Gastrocnemius medialis (tissue), 4 donors: ENCODE results near the gene GJB6. TPM values are rescaled to one million over a fixed set of nuclear protein-coding genes. Genes with fewer than 3 reads are reported as not detected.

Source experiments
- ATAC-seq, 2 donors: fragments of 150-250 bp; one replicate each; pipeline ENCODE4 v1.9.1; 2016
- DNase-seq, 2 donors: peaks; one replicate each; pipeline ENCODE4 v3.0.0-alpha.2; 2019
- H3K27ac ChIP-seq, 4 donors: fragments of 200-600 bp; sonication (generic); 1 replicate in 1 of 4; 2 replicates in 3 of 4; pipeline ENCODE4 v1.5.1; 2016 to 2018; ENCODE audit warnings: mild to moderate bottlenecking in 2 of 4, moderate library complexity in 1 of 4
- H3K27me3 ChIP-seq, 3 donors: fragments of 200-600 bp; sonication (generic) in 2 of 3; 1 replicate in 1 of 3; 2 replicates in 2 of 3; pipeline versions ENCODE4 v1.5.1 to v1.6.0; 2016 to 2019; ENCODE audit warnings: mild to moderate bottlenecking in 1 of 3, moderate library complexity in 1 of 3
- H3K36me3 ChIP-seq, 2 donors: fragments of 200-600 bp; sonication (generic) in 1 of 2; one replicate each; pipeline ENCODE4 v1.5.1; 2017 to 2018
- H3K4me1 ChIP-seq, 2 donors: fragments of 200-600 bp; sonication (generic) in 1 of 2; one replicate each; pipeline ENCODE4 v1.5.1; 2016 to 2017; ENCODE audit warnings: mild to moderate bottlenecking in 2 of 2
- H3K4me3 ChIP-seq, 4 donors: fragments of 200-600 bp; sonication (generic) in 3 of 4; 1 replicate in 1 of 4; 2 replicates in 3 of 4; pipeline ENCODE4 v1.5.1; 2016 to 2019; ENCODE audit warnings: mild to moderate bottlenecking in 2 of 4
- H3K9me3 ChIP-seq, 3 donors: fragments of 200-600 bp; sonication (generic) in 2 of 3; 1 replicate in 1 of 3; 2 replicates in 2 of 3; pipeline ENCODE4 v1.5.1; 2016 to 2019
- POLR2A ChIP-seq, 2 donors: fragments of 450-650 bp; IDR thresholded peaks; one replicate each; pipeline ENCODE4 v1.6.1; 2017; ENCODE audit warnings: antibody characterized with exemption in 2 of 2, mild to moderate bottlenecking in 2 of 2, moderate library complexity in 2 of 2
- in situ Hi-C, 4 donors: fragments of 200-750 bp; cut with MboI; loops; one replicate each; pipeline versions ENCODE4 v1.15.0 to v1.8.0; 2017; ENCODE audit warnings: low sequenced_read_pairs in 4 of 4
- intact Hi-C: fragments of 100-400 bp; cut with DNase I; formaldehyde crosslinking; loops from one replicate; pipeline ENCODE4 v1.15.1; 2023; ENCODE audit warnings: low total_unique reads
- total RNA-seq, 4 donors: library from RNA; depleted of rRNA; stranded (reverse); fragments of >200 nt; gene quantifications; one replicate each; pipeline versions ENCODE4 v1.1.0 to v1.2.3, GENCODE V29; 2016
- TF ChIP-seq, protein P1 (sequence below), 5 experiments: fragments of 450-650 bp in 3 of 5; fragments of 200-600 bp in 2 of 5; sonication (generic) in 2 of 5; IDR thresholded peaks in 4 of 5; conservative IDR thresholded peaks in 1 of 5; 1 replicate in 4 of 5; 2 replicates in 1 of 5; pipeline ENCODE4 v1.5.1; 2016 to 2019; ENCODE audit warnings: antibody characterized with exemption in 5 of 5, mild to moderate bottlenecking in 3 of 5, moderate library complexity in 3 of 5

Gene GJB6
- total RNA-seq, 4 donors from 2014 or later, result not detected

DNA sequence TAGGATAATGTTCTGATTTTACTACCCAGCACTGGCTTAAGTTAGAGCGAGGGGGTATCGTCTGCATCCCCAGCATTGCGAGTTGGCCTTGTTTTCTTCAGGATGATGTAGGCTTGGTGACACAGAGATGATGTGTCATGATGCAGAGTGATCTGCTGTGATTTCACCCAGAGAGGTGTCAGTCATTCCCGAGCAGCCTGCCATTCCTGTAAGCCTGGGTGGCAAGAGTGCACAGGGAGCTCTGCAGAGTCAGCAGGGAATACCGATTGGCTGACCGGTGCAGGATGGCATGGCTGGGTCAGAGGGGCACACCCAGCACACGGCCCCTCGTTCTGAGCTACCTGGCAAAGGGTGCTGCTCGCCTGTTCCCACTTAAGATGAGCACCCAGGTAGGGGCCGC lies 15.8 kb upstream of the GJB6 start:
- H3K27ac ChIP-seq, result no peak overlapping the region
- peaks cover 0 to 2% (median 0%) of the 10 kb centered on the region in 3 donors for H3K27me3 ChIP-seq
- H3K4me3 ChIP-seq, result no peak overlapping the region
- DNase-seq (no peak), ATAC-seq (no peak)
- in situ Hi-C loops (no loop called here), intact Hi-C loops (no loop called here)
- H3K4me1 ChIP-seq, result no peaks in the 10 kb centered on the region
- no peak for TF ChIP-seq POLR2A (IDR thresholded peaks at IDR 0.05)
- TF ChIP-seq, protein P1, sequence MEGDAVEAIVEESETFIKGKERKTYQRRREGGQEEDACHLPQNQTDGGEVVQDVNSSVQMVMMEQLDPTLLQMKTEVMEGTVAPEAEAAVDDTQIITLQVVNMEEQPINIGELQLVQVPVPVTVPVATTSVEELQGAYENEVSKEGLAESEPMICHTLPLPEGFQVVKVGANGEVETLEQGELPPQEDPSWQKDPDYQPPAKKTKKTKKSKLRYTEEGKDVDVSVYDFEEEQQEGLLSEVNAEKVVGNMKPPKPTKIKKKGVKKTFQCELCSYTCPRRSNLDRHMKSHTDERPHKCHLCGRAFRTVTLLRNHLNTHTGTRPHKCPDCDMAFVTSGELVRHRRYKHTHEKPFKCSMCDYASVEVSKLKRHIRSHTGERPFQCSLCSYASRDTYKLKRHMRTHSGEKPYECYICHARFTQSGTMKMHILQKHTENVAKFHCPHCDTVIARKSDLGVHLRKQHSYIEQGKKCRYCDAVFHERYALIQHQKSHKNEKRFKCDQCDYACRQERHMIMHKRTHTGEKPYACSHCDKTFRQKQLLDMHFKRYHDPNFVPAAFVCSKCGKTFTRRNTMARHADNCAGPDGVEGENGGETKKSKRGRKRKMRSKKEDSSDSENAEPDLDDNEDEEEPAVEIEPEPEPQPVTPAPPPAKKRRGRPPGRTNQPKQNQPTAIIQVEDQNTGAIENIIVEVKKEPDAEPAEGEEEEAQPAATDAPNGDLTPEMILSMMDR (IDR thresholded peaks at IDR 0.05 in 4 of 5, conservative IDR thresholded peaks at IDR 0.05 in 1 of 5), result no peak
- no peaks in the 10 kb centered on the region for H3K36me3 ChIP-seq
- no peaks in the 10 kb centered on the region for H3K9me3 ChIP-seq

DNA sequence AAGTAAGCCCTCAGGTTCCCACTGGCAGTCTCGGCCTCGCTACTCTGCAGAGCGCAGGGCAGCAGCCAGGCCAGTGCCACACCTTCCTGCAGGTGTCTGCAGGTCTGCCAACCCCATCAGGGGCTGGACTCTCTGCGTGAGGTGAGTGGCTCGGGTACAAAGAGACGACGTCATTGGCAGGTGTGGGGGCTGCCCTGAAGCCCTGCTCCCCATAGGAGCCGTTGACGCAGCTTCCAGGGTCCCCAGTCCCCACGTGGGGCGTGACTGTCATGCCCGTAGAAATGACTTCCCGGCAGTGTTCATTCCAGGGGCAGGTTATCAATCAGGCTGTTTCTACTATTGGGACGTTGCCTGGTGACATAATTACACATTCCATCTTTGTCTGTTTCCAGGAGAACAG lies 15.3 kb upstream of the GJB6 start:
- in situ Hi-C loops (no loop called here), intact Hi-C loops (no loop called here)

DNA sequence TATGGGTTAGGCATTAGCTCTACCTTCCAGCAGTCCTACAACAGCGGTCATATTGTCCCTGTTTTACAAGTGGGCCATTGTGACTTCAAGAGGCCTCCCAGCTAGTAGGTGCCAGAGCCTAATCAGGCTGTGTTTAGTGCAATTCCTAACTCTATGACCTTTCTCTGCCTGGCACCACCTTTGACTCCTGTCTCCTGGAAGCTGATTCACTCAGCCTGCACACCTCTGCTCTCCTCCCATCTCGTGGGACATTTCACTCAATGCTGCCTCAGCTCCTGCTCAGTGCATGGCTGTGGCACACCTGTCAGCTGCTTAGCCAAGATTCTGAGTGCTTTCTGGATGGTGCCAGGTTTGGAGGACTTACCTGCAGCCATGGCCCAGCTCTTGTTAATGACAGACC lies 9.5 kb upstream of the GJB6 start:
- in situ Hi-C loops, result no loop called here
- Histone ChIP-seq H3K27ac (no peak overlapping the region), H3K4me3 (no peak overlapping the region), H3K27me3 (no peaks in the 10 kb centered on the region), H3K9me3 (no peaks in the 10 kb centered on the region), H3K4me1 (no peaks in the 10 kb centered on the region), H3K36me3 (no peaks in the 10 kb centered on the region)
- intact Hi-C loops, result no loop called here
- DNase-seq, result no peak
- no peak for TF ChIP-seq POLR2A (IDR thresholded peaks at IDR 0.05)
- TF ChIP-seq, protein P1 (IDR thresholded peaks at IDR 0.05 in 4 of 5, conservative IDR thresholded peaks at IDR 0.05 in 1 of 5), result no peak
- no peak for ATAC-seq

More for the DNA sequence above, 15.3 kb upstream of the GJB6 start:
- DNase-seq (no peak), ATAC-seq (no peak)
- Histone ChIP-seq H3K9me3 (no peaks in the 10 kb centered on the region), H3K27ac (no peak overlapping the region), H3K4me1 (no peaks in the 10 kb centered on the region), H3K27me3 (peaks cover 0 to 2% (median 0%) of the 10 kb centered on the region in 3 donors), H3K36me3 (no peaks in the 10 kb centered on the region), H3K4me3 (no peak overlapping the region)
- TF ChIP-seq POLR2A (IDR thresholded peaks at IDR 0.05), result no peak
- TF ChIP-seq, protein P1 (IDR thresholded peaks at IDR 0.05 in 4 of 5, conservative IDR thresholded peaks at IDR 0.05 in 1 of 5), result no peak

DNA sequence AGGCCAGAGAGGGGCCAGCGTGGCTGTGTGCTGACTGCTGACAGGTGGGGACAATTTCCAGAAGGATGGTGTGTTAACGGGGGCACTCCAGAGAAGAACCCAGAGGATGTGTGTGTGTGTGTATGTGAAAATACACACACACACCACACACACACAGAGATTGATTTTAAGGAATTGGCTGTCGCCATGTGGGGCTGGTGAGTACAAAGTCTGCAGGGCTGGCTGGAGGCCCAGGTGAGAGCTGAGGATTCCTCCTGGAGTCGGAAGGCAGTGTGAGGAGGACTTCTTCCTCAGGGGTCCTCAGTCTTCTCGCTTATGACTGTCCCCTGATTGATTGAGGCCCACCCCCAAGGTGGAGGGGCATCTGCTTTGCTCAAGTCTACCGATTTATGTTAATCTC lies 7.6 kb upstream of the GJB6 start:
- ATAC-seq (no peak), DNase-seq (no peak)
- intact Hi-C loops (no loop called here), in situ Hi-C loops (no loop called here)
- no peaks in the 10 kb centered on the region for H3K9me3 ChIP-seq
- H3K4me1 ChIP-seq, result no peaks in the 10 kb centered on the region
- no peak overlapping the region for H3K4me3 ChIP-seq
- H3K27ac ChIP-seq, result no peak overlapping the region
- H3K36me3 ChIP-seq, result no peaks in the 10 kb centered on the region
- peaks cover 0 to 3% (median 0%) of the 10 kb centered on the region in 3 donors for H3K27me3 ChIP-seq
- TF ChIP-seq POLR2A (IDR thresholded peaks at IDR 0.05), result no peak
- TF ChIP-seq, protein P1 (IDR thresholded peaks at IDR 0.05 in 4 of 5, conservative IDR thresholded peaks at IDR 0.05 in 1 of 5), result no peak
